ENCODE measurements around the gene EPHB1.

EPHB1 gene

DNA sequence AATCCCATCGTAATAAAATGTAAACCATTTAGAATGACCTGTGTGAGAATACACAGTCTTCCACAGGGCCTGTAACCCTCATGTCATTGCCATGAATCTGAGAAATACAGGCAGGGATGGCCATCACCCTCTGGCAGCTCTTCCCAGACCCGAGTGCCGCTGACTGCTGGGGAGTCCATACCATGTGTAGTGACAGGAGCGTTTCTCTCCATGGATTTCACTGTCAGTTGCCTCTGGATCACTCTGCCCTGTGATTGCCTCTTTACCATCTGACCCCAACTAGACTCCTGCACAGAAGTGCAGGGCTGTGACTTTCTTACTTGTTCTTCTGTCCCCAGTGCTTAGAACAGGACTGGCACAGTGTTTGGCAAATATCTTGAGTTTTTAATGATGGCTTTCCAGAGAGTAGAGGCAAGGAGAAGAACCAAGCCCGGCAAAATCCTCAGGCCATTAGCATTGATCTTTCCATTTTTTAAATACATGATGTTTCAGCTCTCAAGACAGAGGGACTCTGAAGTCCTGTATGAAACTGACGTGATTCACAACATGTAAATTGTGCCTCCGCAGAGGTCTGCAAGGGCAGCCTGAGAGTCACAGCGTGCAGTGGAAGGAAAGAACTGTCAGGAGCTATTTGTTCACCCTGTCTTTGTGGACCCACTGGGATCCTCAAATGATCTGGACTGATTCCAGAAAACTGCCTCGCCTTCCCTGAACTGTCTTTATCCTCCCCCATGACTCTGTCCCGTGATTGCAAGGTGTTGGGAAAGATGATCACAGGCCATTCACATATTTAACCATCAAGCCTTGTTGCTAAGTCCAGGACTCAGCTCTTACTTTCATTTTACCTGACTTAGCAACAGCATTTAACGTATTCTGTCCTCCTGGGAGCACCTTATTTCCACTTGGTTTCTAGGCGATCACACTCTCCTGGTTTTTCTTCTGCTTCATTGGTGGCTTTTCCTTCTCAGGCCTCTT is 354.9 kb downstream of the EPHB1 start:
- no peak for DNase-seq (ENCODE audit: low spot score)
- TF ChIP-seq, protein P1, sequence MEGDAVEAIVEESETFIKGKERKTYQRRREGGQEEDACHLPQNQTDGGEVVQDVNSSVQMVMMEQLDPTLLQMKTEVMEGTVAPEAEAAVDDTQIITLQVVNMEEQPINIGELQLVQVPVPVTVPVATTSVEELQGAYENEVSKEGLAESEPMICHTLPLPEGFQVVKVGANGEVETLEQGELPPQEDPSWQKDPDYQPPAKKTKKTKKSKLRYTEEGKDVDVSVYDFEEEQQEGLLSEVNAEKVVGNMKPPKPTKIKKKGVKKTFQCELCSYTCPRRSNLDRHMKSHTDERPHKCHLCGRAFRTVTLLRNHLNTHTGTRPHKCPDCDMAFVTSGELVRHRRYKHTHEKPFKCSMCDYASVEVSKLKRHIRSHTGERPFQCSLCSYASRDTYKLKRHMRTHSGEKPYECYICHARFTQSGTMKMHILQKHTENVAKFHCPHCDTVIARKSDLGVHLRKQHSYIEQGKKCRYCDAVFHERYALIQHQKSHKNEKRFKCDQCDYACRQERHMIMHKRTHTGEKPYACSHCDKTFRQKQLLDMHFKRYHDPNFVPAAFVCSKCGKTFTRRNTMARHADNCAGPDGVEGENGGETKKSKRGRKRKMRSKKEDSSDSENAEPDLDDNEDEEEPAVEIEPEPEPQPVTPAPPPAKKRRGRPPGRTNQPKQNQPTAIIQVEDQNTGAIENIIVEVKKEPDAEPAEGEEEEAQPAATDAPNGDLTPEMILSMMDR (IDR thresholded peaks at IDR 0.05; ENCODE audit: extremely low read depth, missing control alignments), result no peak

DNA sequence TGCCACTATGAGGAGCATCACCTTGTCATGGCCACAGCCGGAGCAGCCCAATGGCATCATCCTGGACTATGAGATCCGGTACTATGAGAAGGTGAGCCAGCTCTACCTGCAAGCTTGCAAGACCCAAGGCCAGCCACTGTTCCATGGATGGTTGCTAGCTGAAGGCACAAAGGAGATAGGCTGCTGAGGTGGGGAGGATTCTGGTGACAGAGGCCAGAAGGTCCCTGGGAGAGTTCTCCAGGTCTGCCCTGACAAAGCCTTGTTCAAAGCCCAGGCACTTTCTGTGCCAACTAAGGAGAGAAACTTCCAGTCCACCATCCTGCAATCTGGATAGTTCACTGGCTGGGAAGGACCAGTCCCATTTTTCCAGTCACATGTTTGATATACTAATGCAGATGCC is 359.1 kb downstream of the EPHB1 start:
- DNase-seq (ENCODE audit: low spot score), result no peak
- TF ChIP-seq, protein P1 (IDR thresholded peaks at IDR 0.05; ENCODE audit: extremely low read depth, missing control alignments), result no peak

DNA sequence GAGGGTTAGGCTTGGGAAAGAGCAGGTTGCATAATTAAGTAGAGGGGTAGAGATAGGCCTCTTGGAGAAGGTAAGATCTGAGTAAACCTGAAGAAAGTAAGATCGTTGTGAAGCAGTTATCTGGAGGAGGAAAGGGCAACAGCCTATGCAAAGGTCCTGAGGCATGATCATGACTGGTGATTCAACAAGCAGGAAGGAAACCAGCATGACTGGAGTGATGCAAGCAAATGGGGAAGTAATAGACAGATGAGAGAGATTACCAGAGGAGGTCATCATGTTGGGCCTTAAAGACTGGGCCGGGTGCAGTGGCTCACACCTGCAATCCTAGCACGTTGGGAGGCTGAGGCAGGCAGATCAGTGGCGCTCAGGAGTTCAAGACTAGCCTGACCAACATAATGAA is 360.2 kb downstream of the EPHB1 start:
- no peak for DNase-seq (ENCODE audit: low spot score)
- TF ChIP-seq, protein P1 (IDR thresholded peaks at IDR 0.05; ENCODE audit: extremely low read depth, missing control alignments), result no peak

DNA sequence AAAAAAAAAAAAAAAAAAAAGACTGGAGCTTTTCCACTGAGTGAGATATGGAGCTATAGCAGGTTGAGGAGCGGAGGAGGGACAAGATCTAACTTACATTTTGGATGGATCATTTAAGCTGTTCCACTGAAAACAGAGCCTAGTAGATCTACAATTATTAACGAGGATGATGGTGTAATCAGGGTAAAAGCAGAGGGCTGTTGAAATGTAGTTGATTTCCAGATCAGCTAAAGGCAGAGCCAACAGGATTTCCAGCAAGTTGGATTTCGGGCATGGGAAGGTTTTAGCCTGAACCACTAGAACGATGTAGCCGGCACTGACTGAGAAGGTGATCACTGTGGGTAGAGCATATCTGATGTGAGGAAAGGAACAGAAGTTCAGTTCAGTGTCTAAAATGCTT is 360.7 kb downstream of the EPHB1 start:
- TF ChIP-seq, protein P1 (IDR thresholded peaks at IDR 0.05; ENCODE audit: extremely low read depth, missing control alignments), result no peak
- no peak for DNase-seq (ENCODE audit: low spot score)

DNA sequence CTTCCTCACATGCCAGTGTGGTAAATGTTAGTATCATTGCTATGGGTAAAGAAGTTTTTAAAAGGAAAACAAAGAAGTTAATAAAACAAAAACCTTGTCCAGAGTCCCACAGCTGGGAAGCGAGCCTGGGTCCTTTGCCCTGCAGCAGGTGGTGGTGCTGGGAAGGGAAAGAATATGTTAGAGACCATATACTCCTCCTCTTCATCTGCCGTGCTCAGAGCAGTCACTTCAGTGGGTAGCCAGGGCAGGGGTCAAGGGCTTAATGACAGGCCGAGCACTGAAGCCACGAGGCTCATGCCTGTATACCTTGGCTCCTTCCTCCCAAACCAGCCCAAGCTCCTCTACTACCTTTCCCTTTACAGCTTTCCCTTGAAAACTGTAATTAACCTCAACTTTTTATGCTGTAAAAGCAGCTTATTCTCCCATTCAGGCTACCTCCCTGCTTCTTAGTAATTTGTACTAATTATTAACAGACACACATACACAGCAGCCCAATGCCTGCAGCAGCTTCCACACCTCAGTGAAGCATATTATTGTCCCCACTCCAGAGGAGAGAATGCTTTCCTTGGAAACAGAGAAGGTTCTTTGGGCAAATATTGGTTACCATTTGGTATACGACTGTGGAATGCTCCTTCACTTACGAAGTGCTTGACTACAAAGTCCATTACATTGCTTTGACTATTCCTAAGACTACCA is 362.1 kb downstream of the EPHB1 start:
- TF ChIP-seq, protein P1 (IDR thresholded peaks at IDR 0.05; ENCODE audit: extremely low read depth, missing control alignments), result no peak
- no peak for DNase-seq (ENCODE audit: low spot score)

DNA sequence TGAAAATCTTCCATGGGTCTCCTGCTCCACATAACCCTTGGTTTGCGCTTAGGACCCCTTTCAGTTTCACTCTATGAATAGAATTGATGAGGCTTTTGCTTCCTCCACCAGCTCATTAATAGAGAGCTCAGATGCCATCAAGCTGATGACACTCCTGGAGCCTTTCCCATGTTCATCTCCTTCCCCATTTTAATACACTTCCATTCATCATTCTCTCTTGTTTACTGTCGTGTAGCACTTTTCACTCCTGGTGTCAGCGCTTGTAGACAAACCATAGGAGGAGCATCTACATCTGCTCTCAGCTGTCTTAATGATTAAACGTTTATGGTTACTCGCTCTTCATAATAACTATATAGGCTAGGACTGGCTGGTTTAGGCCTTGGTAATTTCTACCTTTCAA is 363.5 kb downstream of the EPHB1 start:
- DNase-seq (ENCODE audit: low spot score), result no peak
- TF ChIP-seq, protein P1 (IDR thresholded peaks at IDR 0.05; ENCODE audit: extremely low read depth, missing control alignments), result no peak

DNA sequence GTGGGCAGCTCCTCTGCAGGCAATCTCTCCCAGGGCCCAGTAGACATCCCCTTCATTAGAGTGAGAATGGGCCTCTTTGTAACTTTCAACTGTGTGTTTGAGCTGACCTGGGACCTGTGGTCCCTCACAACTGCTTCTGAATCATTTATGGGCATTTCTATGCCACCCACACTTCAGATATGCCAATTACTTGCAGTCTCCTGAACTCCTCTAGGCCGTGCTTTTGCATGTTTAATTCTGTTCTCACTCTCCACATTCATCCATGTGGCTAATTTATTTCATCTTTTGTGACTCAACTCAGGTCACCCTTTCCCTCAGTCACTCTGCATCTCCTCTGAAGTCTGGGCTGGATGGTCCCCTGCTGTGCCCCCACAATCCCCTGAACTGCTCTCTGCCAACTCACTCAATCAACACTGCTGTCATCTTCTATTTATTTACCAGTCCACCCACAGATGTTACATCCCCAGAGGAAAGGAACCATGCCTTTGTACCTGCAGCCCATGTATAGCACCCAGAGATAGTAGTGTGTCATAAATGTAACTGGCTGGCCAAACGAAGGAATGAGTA is 364.7 kb downstream of the EPHB1 start:
- no peak for DNase-seq (ENCODE audit: low spot score)
- TF ChIP-seq, protein P1 (IDR thresholded peaks at IDR 0.05; ENCODE audit: extremely low read depth, missing control alignments), result no peak

All from GM20000 (cell line).